ENCODE results near the gene MAD2L1.
"Not testable (repeated sequence)": the region's sequence is repeated elsewhere in the genome, so short reads cannot be mapped to it uniquely, and the experiment has no call there.

MAD2L1 gene

DNA sequence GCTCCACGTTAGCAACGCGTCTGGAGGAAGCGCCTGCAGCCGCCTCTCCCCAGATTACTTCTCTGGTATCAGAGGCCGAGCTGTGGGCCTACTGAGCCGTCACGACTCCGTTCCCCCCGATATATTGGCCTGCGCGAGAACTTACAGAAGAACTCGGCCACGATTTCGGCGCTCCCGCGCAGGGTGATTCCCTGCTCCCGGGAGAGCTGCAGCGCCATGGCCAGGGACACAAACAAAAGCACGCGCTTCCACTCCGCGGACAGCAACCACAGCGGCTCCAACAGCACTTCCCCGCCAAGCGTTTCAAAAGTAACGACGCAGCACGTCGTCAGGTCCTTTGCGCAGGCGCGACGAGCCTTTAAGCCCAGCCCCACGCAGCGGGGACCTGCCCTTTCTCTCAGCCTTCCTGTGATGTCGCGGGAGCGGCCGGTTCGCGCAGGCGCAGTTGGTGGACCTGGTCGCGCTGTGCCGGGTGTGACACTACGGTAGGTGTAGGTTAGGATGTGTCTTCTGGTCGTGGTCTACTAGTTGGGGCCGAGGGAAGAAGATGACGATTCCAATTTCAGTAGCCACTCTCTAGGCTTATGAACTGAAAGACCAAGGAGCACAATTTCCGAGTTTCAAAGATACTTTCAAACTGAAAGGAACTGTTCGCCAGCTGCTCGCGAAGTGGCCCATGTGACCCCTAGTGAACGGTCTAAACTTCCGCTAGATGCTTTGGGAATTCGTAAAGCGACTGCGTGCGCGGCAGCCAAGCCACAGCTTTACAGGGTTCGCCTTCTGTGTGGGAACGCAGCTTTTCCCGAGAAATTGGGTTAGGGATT lies at the start of gene MAD2L1:
MAD2L1 (minus strand) TSS at position 332 of the 824 bp plus-strand sequence; CDS start at position 218, 114 bp downstream.
- FAIRE-seq = peak; percentile 89

GRCh38 chr4:120111745-120112144 lies 45.1 kb upstream of the MAD2L1 start:
- FAIRE-seq = no peak

- no peak for FAIRE-seq
Observed at GRCh38 chr4:120109406-120109805, 42.8 kb upstream of the MAD2L1 start.

DNA sequence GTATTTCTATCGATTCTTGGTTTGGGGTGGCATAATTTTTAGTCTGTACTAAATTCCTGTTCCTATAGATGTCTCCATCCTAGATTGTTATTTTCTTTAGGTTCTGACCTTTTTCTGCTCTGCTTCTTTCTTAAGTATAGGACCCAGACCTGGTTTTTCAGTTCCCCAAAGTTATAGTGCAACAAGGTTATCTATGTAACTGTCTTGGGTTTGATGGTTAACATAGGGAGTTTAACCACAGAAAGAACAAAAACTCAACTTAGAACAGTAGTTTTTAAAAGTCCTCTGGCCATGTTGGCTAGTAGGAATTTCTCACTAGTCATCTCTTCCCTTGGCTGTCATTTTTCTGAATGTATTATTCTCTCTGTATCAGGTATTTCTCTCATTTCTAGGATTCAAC lies 38.8 kb upstream of the MAD2L1 start:
- no peak for FAIRE-seq

DNA sequence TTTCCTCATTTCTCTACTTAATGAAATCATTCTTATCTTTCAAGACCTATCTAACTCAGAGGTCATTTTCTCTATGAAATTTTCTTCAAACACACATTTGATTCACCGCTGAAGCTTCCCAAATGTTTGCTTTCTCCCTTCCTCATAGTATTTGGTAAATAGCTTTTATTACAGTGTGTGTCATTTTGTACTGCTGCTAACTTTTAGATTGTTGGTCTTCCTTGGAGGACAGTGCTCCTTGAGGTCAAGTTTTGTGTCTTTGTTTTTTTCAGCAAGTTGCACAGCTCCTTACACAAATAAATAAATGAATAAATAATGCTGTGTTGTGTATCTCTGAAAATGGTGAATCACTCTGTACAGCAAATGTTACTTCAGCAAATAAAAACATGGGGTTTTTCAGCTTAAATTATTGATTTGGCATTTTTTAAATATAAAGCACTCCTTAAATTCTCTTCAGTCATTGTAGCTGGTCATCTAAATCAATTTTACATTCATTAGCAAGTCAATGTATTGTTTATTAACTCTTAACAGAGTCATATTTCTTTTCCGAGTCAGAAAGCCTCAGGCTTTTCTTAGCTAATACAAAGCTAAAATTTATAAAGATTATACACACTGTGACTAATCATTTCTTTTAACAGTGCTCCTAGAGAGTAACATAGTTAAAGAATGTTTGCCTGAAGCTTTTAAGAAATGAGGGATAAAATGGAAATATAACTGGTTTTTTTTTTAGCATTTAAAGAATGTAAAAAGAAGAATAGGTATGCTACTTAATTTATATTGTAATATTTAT lies 30.1 kb upstream of the MAD2L1 start:
- FAIRE-seq = peak; percentile 90

GRCh38 chr4:120088507-120088906 lies 21.9 kb upstream of the MAD2L1 start:
- no peak for FAIRE-seq

DNA sequence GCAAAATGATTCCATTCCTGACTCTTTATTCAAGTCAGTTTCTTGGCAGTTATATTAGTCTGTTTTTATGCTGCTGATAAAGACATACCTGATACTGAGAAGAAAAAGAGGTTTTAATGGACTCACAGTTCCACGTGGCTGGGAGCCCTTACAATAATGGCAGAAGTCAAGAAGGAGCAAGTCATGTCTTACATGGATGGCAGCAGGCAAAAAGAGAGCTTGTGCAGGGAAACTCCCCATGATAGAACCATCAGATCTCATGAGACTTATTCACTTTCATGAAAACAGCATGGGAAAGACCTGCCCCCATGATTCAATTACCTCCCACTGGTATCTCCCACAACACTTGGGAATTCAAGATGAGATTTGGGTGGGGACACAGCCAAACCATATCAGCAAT lies 21.4 kb upstream of the MAD2L1 start:
- FAIRE-seq = not testable (repeated sequence)

DNA sequence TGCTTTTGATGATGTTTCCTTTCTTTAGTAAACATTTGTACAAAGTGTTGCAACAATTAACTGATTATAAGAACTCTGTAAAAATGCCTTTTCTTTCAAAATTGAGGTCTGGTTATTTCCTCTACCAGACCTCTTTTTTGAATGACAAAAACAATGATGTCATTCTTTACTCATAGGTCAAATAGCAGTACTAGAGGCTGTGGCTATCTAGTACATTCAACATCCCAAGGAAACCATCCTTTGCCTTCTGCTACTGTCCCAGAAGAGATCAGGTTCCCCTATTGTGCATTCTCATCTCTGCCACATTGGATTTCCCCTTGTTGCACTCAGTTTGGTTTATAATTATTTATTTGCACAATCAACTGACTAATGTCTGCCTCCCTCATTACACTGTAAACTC lies 19.1 kb upstream of the MAD2L1 start:
- no peak for FAIRE-seq

GRCh38 chr4:120084327-120084726 lies 17.7 kb upstream of the MAD2L1 start:
- FAIRE-seq = no peak

DNA sequence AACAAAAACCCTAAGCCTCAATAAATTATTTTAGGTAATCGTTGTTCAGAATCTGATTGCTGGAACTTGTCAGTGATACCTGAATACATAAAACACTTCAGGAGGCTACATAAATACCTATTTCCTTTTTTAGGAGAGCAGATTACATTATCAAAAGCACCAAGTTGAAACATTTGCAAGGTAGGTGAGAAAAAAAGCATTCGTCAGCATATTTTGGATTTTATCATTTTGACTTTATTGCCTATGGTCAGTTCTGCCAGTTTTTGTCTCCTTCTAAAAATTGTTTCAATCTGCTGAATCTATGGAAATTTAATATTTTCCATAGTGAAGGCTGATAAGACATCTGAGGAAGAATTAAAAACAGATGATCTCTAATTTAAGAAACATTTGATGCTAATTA lies 16.5 kb upstream of the MAD2L1 start:
- no peak for FAIRE-seq

DNA sequence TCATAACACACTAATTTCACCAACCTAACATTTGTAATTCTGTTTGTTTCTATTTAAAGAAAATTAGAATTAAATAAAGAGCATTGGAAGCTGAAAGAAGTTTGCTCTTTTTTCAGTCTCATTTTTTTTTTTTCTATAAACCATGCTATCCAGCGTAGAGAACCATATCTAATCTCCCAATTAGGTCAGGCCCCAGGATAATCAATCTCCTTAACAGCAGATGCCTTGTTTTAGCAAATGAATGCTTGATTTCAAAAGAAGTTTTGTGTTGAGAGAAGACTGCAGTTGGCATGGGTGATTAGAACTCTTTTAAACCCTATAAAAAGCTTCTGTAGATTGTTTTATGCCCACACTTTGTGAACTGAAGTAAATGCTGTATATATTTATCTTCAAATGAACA lies 15.6 kb upstream of the MAD2L1 start:
- no peak for FAIRE-seq

DNA sequence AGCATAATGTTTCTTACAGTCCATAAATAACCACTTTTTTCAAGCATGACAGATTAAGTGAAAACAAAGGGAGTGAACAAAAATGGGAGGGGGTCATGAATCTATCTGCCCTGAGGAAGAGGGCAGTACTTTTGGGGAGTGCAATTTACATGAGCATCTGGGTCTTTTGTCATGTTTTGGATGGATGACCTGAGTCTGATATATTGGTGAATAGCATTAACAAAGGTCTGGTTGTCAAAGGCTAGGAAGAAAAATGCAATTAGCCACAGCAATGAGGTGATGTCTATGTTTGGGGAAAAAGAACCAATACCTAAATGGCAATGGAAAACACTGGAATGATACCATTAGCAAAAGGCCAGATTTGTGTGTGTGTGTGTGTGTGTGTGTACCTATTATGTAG lies 15.1 kb upstream of the MAD2L1 start:
- no peak for FAIRE-seq

DNA sequence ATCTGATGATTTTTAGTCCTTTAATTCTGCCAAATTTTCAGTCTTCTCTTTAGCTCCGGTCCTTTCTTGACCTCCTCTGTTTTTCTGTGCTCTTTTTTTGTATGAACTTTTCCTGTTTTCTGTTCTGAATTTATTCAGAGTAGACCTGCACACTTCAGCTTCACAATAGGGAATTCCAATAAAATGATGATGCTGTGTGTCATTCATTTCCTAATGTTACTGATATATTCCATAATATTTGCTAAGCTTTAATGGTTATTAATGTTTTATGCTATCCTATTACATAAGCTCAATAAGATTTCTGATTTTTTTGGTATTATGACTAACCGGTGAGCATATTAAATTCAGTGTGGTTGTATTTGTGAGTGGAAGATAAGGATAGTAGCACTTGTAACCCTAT lies 13.9 kb upstream of the MAD2L1 start:
- no peak for FAIRE-seq

GRCh38 chr4:120079839-120080520 lies 13.3 kb upstream of the MAD2L1 start:
- FAIRE-seq = no peak

GRCh38 chr4:120078216-120078615 lies 11.6 kb upstream of the MAD2L1 start:
- FAIRE-seq = no peak

DNA sequence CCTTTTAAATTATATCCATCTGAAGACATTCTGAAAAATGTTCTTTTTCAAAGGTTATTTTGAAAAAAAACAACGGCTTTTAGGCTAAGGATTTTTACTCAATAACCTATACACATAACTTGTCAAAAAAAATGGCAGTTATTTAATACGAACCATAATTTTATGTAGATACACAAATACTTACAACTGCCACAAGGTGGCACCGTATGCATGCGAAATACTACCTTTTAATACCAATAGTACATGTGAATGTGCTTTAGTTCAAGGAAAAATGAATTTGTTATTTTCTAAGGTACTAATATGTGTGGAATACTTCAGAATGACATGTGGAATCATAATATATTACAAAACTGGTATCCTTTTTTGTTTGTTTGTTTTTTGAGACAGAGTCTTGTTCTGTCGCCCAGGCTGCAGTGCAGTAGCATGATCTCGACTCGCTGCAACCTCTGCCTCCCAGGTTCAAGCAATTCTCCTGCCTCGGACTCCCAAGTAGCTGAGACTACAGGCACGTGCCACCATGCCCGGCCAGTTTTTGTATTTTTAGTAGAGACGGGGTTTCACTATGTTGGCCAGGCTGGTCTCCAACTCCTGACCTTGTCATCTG lies 4.6 kb upstream of the MAD2L1 start:
- peak; percentile 93 for FAIRE-seq

DNA sequence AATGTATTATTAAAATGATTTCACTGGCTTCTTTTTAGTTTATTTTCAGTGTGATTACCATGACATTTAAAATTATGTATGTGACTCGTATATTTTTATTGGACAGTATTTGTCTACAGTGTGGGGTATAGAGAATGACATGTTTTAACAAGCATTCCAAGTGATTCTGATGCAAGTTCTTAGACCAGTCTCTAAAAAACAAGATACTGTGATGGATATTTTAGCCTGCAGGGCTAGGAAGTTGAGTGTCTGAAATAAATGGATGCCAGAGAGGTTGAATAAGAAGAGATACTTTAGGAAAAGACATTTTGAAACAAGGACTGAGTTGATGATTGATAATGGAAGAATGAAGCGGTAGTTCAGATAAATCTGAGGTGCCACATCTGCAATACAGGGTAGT lies 3.5 kb upstream of the MAD2L1 start:
- no peak for FAIRE-seq

DNA sequence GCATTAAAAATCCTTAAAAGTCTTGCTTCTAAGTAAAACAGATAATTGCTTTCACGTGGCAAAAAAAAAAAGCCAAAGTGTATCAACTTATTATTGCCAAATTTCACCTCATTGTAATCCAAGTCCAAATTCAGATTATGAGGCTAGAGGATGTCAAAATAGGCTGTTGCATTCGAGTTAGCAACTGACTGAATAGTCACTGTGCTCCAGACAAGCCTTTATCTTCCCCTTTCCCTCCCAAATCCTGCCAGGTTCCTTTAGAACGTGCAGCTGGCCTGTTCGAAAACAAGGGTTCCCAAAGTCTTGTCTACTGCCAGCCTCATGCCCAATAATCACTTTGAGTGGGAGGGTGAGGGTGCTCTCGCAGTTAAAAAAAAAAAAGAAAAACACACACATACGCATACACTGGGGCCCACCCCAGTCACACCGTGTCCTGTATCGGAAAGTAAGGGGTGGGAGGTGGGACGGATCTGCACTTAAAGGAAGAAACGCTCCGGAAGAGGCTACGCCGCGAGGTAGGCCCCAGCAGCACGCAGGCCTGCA lies 603 bp downstream of the MAD2L1 start:
- no peak for FAIRE-seq

DNA sequence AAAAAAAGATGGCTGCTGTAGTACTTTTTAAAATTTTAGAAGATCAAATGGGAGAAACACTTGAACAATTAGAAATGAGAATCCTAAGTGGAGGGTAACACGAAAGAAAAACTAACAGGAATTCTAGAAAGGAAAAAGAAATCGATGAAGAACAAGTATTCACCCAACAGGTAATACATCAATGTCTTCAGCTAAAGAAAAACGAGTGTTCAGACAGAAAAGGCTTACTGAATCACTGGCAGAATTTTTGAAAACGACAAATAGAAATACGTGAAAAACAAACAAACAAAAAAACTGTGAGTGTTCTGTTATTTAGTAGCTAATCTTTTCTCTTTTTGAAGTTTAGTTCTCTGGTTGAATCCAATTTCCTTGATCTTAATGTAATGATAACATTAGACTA lies 1.8 kb downstream of the MAD2L1 start:
- no peak for FAIRE-seq

- not testable (repeated sequence) for FAIRE-seq
Observed at GRCh38 chr4:120063711-120064110, 2.9 kb downstream of the MAD2L1 start.

DNA sequence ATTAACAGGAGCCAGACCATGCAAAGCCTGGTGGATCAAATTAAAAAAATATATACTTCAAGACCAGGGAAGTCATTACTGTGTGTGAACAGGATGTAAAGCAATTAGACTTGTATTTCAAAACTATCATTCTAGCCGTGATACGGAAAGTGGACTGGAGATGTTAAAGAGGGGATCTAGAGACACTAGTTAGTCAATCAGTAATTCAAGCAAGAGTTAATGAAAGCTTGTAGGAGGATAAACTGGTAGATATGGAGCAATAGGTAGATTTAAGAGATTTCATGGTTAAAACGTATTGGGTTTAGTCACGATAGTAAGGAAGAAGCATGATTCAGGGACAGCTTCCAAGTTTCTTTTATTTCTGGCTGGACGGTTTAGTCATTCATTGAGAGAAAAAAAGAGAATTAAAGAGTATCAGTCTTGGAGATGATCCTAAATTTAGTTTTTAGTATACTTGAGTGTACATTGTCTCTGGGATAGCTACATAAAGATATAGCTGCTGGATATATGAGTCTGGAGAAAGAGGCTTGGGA lies 3.9 kb downstream of the MAD2L1 start:
- no peak for FAIRE-seq

- peak; percentile 35 for FAIRE-seq
Observed at GRCh38 chr4:120059036-120059435, 7.6 kb downstream of the MAD2L1 start.

Measured in endometrium (tissue), 2 donors.